Skeletal muscle satellite cell (primary cell): Measurements from ENCODE around the gene NFATC2.
"Not testable (repeated sequence)": the region's sequence is repeated elsewhere in the genome, so short reads cannot be mapped to it uniquely, and the experiment has no call there.

ENCODE experiments used
- H3K27me3 ChIP-seq: 2 replicates; pipeline ENCODE4 v1.7.0; 2013; ENCODE audit warnings: low read length; ENCODE audit not compliant: control insufficient read depth, insufficient read depth
- H3K36me3 ChIP-seq: 2 replicates; pipeline ENCODE4 v1.7.0; 2013; ENCODE audit warnings: mild to moderate bottlenecking, control low read depth, low read length; ENCODE audit not compliant: insufficient read depth
- H3K4me1 ChIP-seq: 2 replicates; pipeline ENCODE4 v1.7.0; 2013; ENCODE audit warnings: low read length; ENCODE audit not compliant: control insufficient read depth, insufficient read depth
- H3K4me2 ChIP-seq: 2 replicates; pipeline ENCODE4 v1.7.0; 2013; ENCODE audit warnings: mild to moderate bottlenecking, low read length
- H3K4me3 ChIP-seq: 2 replicates; pipeline ENCODE4 v1.7.0; 2013; ENCODE audit warnings: low read length
- H3K9ac ChIP-seq: 2 replicates; pipeline ENCODE4 v1.7.0; 2013; ENCODE audit warnings: mild to moderate bottlenecking, low read depth, low read length, moderate library complexity
- H3K9me3 ChIP-seq: replicated peaks from 2 replicates; pipeline ENCODE4 v1.7.0; 2013; ENCODE audit warnings: mild to moderate bottlenecking, control low read depth, low read length

The NFATC2 gene

DNA sequence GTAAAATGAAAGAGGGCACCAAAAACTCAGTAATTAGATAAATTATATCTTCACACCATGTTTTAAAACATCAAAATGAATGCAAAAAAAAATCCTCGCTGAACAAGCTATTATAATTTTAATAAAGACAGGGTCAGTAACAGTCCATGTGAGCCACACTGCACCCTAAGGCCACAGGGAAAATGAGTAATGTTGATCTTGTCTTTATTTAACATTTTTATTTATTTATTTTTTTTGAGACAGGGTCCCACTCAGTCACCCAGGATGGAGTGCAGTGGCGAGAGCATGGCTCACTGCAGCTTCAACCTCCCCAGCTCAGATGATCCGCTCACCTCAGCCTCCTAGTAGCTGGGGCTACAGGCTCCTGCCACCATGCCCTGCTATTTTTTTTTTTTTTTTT, 8.7 kb upstream of the NFATC2 start:
- Histone ChIP-seq H3K4me1 (peaks cover 11% of the 10 kb centered on the region), H3K9me3 (no peaks in the 10 kb centered on the region), H3K27me3 (peaks cover 22% of the 10 kb centered on the region), H3K4me2 (no peak overlapping the region), H3K4me3 (no peak overlapping the region), H3K9ac (no peak overlapping the region), H3K36me3 (no peaks in the 10 kb centered on the region)

DNA sequence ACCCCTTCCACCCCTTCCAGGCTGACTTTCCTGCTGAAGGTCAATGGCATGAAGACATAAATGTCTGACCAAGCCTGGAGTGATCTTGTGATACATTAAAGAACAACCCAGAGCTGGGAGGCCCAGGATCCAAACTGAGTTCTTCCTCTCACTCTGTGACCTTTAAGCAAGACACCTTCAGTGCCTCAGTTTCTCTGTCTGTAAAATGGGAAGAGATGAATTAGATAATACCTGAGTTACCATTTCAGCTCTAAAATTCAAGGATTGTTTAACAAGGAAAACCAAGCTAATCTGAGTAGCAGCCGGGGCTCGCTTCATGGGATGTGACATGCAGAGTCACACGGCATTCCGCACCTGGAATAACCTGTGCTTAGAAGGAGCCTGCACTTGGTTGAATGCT, 7.0 kb upstream of the NFATC2 start:
- no peak overlapping the region for H3K4me3 ChIP-seq
- no peak overlapping the region for H3K9ac ChIP-seq
- H3K4me2 ChIP-seq = no peak overlapping the region
- peaks cover 6% of the 10 kb centered on the region for H3K4me1 ChIP-seq
- H3K36me3 ChIP-seq = no peaks in the 10 kb centered on the region
- H3K9me3 ChIP-seq = no peaks in the 10 kb centered on the region
- H3K27me3 ChIP-seq = peaks cover 32% of the 10 kb centered on the region

DNA sequence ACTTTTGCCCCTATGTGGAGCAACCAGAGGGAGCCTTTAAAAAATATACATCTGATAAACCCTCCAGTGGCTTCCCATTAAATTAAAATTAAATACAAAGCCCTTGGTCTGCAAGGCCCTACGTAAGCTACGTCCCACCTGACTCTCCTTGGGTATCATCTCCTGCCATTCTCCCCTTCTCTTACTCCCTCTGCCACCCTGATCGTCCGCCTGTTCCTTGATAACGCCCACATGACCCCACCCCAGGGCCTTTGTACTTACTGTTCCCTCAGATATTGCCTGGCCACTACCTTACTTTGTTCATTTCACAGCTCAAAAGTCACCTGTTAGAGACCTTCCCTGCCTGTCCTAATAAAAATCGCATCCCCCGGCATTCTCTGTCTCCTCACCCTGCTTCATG, 5.4 kb upstream of the NFATC2 start:
- no peak overlapping the region for H3K9ac ChIP-seq
- peaks cover 42% of the 10 kb centered on the region for H3K27me3 ChIP-seq
- no peaks in the 10 kb centered on the region for H3K9me3 ChIP-seq
- H3K4me1 ChIP-seq = no peaks in the 10 kb centered on the region
- H3K4me2 ChIP-seq = no peak overlapping the region
- no peaks in the 10 kb centered on the region for H3K36me3 ChIP-seq
- H3K4me3 ChIP-seq = no peak overlapping the region

DNA sequence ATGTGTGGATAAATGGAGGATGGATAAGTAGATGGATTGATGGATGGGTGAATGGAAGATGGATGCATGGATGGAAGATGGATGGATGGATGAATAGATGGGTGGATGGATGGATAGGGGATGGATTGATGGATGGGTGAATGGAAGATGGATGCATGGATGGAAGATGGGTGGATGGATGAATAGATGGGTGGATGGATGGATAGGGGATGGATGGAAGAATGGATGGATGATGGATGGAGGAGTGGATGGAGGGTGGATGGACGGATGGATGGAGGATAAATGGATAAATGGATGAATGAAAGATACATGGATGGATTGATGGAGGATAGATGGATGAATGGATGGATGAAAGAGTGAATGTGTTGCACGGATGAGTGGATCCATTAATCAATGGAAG, 3.0 kb upstream of the NFATC2 start:
- Histone ChIP-seq H3K4me3 (no peak overlapping the region), H3K9ac (no peak overlapping the region), H3K27me3 (peaks cover 56% of the 10 kb centered on the region), H3K4me2 (no peak overlapping the region), H3K9me3 (no peaks in the 10 kb centered on the region), H3K4me1 (no peaks in the 10 kb centered on the region), H3K36me3 (no peaks in the 10 kb centered on the region)

DNA sequence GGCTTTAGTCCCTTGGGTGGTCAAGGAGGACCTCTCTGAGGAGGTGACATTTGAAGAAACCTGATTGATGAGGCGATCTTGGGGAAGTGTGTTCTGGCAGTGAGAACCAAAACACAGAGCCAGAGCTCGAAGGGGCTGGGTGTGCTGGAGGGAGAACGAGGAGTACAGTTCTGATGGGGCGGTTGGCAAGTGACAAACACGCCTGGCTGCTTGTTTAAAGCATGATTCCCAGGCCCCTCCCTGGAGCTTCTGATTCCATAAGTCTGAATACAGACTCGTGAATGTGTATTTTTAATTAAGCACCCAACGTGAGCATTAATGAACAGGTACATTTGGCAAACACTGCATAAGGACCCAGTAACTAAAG, 886 bp upstream of the NFATC2 start:
- Histone ChIP-seq H3K4me3 (no peak overlapping the region), H3K4me1 (no peaks in the 10 kb centered on the region), H3K36me3 (no peaks in the 10 kb centered on the region), H3K9ac (no peak overlapping the region), H3K4me2 (no peak overlapping the region), H3K27me3 (peaks cover 76% of the 10 kb centered on the region), H3K9me3 (no peaks in the 10 kb centered on the region)

DNA sequence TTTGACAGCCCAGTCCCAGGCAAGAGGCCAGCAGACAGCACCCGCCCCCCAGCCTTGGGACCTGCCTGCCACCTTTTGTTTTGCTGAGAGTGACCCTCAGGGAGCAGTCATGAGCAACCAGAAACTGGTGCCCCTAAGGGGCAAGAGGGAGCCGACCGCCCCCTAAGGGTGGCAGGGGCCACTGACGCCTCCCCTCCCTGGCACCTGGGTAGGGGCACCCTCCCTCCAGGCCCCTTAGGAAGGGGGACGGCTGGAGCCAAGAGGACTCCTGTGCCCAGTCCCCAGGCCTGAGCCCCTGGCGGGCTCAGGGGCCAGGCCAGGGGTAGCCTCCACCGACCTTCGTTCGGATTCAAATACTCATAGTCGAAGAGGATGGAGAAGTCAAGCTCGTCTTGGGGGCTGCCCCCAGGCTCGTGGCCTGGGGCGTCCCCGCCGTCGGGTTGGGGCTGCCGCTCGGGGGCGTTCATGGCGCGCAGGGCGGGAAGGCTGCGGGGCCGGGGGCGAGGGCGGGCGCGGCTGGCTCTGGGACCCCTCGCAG, 417 bp downstream of the NFATC2 start:
- Histone ChIP-seq H3K9me3 (no peaks in the 10 kb centered on the region), H3K4me3 (no peak overlapping the region), H3K4me1 (no peaks in the 10 kb centered on the region), H3K27me3 (peaks cover 75% of the 10 kb centered on the region), H3K4me2 (no peak overlapping the region), H3K36me3 (no peaks in the 10 kb centered on the region), H3K9ac (no peak overlapping the region)

DNA sequence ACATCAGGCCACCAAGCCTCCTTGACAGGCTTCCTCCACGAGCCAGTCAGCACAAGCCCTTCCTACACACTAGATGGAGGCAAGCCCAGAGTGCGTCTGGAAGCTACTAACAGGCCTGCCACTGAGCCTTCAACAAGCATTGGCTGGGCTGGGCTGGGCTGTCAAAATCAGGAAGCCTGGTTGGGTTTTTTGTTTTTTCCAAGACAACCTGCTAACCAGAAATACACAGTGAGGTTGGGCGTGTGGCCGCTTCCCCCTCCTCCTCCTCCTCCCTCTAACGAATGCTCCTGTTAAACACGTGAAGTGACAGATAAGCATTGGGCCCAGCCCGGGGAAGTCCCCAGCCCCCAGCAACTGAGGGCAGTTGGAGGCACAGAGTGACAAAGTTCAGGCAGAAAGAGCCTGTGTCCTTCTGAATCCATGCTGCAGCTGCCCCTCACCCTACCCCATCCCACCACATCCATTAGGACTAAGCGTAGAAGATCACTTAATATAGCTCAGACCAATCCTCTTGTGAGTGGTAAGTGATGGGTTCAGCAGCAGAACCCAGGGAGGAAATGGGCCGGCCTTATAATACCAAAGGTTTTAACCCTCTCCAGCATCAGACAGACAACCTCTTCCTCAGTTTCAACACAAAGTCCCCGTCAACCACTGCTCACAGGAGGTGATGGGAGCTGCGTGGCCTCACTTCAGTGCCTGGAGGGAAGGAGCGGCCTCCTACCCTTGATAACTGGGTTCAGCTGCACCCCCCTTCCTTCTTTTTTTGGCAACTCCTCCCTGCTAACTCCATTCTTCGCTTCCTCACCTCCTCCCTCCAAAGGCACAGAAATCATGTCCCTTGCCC, 1.1 kb downstream of the NFATC2 start:
- Histone ChIP-seq H3K9ac (no peak overlapping the region), H3K36me3 (no peaks in the 10 kb centered on the region), H3K4me1 (no peaks in the 10 kb centered on the region), H3K4me2 (no peak overlapping the region), H3K4me3 (no peak overlapping the region), H3K27me3 (peaks cover 72% of the 10 kb centered on the region), H3K9me3 (no peaks in the 10 kb centered on the region)

DNA sequence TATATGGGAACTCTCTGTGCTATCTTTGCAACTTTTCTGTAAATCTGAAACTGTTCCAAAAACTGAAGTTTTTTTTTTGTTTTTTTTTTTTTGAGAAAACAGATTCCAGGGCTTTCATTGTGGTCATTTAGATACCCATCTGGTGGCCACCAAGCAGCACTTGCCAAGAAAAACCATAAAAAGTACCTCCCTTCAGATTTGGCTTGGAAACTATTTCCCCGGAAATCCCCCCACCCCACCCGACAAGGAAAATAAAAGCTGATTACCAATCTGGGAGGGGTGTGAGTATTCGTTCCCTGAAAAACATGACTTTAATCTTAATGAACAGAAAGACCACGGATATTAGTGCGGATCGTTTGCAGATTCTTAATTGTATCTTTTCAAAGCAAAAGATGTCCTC, 1.9 kb downstream of the NFATC2 start:
- Histone ChIP-seq H3K9me3 (no peaks in the 10 kb centered on the region), H3K4me3 (no peak overlapping the region), H3K4me1 (no peaks in the 10 kb centered on the region), H3K4me2 (no peak overlapping the region), H3K27me3 (peaks cover 70% of the 10 kb centered on the region), H3K9ac (no peak overlapping the region), H3K36me3 (no peaks in the 10 kb centered on the region)

DNA sequence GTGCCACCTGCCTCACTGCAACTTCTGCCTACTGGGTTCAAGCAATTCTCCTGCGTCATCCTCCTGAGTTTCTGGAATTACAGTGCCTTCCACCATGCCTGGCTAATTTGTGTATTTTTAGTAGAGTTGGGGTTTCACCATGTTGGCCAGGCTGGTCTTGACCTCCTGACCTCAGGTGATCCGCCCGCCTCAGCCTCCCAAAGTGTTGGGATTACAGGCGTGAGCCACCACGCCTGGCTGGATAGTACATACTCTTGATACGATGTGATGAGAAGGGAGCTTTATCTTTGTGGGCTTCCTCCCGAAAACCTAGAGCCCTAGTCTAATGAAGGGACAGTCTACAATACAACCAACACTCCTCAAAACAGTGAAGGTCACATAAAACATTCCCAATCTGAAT, 2.4 kb downstream of the NFATC2 start:
- H3K36me3 ChIP-seq, H3K4me3 ChIP-seq, H3K4me1 ChIP-seq, H3K9ac ChIP-seq, H3K4me2 ChIP-seq, H3K9me3 ChIP-seq: not testable (repeated sequence)
- H3K27me3 ChIP-seq = peaks cover 68% of the 10 kb centered on the region

DNA sequence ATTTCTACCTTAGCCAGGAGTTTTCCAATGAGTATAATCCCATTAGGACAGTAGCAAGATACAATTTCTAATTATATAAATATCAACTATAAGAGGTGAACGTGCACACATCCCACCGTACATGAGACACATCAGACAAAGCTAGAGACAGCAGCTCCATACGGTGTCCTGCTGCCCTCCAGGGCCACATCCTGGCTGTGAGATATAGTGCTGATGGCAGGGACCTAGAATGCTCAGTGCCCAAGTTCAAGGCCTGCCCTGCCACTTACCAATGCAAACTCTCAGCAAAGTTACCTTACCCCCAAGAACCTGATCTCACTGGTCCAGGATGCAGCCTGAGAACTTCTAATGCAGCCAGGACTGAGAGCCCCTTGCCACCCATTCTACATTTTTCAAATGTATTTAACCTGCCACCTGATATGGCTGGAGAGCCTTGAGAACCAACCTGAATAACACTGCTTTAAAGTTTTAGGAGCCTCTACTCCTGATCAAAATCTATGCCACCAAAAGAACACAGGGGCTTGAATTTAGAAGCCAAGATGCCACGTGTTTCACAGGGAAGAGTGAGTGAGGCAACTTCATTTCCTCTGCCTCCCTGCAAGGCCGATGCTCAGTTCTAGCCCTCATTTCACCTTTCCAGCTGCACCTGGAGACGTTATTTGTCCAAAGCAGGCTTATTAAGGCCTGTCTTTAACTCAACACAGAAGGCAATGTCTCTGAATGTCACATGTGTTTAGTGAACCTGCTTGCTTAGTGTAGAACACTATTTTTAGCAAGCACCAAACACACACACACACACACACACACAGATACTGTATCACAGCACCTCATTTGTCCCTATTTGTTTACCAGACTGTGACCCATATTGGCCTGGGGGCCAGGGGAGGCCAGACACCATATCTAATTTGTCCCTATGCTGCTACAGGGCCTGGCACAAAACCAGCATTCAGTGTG, 6.1 kb downstream of the NFATC2 start:
- no peak overlapping the region for H3K4me3 ChIP-seq
- H3K4me2 ChIP-seq = no peak overlapping the region
- H3K27me3 ChIP-seq = peaks cover 52% of the 10 kb centered on the region
- no peaks in the 10 kb centered on the region for H3K36me3 ChIP-seq
- H3K9ac ChIP-seq = no peak overlapping the region
- H3K9me3 ChIP-seq = no peaks in the 10 kb centered on the region
- peaks cover 17% of the 10 kb centered on the region for H3K4me1 ChIP-seq

DNA sequence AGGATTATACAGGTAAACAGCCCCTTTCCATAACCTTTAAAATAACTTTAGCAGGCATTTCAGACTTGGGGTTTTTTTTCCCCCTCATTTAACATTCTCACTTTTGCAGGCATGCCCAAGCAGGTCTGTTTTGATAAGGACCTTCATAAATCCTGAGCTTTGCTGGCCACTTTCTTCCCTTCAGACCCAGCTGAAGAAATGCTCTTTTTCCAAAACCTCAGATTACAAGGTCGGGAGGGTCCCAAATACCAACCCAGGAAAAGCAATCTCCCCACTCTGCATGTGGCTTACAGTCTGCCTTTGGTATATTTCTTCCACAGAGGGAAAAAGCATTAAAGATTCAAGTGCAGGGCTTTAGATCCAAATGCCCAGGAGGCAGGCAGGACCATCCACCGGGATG, 6.8 kb downstream of the NFATC2 start:
- H3K4me3 ChIP-seq = no peak overlapping the region
- H3K4me2 ChIP-seq = no peak overlapping the region
- H3K9me3 ChIP-seq = no peaks in the 10 kb centered on the region
- peaks cover 46% of the 10 kb centered on the region for H3K27me3 ChIP-seq
- H3K36me3 ChIP-seq = no peaks in the 10 kb centered on the region
- peaks cover 17% of the 10 kb centered on the region for H3K4me1 ChIP-seq
- no peak overlapping the region for H3K9ac ChIP-seq
